Globus pallidus (tissue), 1 donor: ENCODE data around the gene COL6A1.

Source experiments
- DNase-seq: peaks from one replicate; pipeline ENCODE4 v3.0.0-alpha.2; 2015; ENCODE audit warnings: low spot score

COL6A1 gene

DNA sequence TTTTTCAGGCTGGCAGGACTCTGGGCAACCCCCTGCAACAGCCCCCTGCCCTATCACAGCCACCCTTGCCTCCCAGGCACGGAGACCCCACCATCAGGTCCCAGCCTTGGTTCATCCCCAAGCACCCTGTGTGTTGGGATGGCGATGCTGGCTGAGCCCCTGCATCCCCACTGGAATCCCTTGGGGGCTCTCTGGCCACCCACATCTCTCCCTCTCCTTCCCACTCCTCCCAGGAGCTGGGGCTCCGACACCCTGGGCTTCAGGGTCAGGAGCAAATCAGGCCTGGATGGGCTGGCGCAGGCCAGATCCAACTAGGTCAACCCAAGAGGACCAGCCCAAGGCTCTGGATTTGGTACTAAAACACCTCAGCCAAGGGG is 25.9 kb downstream of the COL6A1 start:
- DNase-seq: no peak

GRCh38 chr21:46008893-46009621 is 27.5 kb downstream of the COL6A1 start:
- DNase-seq: no peak

- DNase-seq: no peak
Measured at GRCh38 chr21:46009951-46010705, 28.6 kb downstream of the COL6A1 start.

- no peak for DNase-seq
Measured at GRCh38 chr21:46011267-46011967, 29.8 kb downstream of the COL6A1 start.

DNA sequence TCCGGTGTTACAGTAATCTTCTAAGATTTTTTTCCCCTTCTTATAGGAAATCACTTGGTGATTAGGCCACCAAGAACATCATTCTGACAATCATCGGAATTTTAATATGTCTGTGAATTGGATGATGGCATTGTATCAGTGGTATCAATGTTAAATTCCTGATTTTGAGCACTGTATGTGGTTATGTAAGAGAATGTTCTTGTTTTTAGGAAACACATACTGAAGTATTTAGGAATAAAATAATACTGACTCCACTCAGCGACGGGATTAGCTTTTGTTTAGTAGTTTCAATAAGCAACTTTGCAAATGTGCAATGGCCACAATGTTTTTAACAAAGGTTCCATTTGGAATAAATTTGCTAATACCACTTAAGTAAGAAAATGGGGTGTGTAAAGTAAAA is 30.6 kb downstream of the COL6A1 start:
- no peak for DNase-seq

GRCh38 chr21:46014828-46015227 is 33.3 kb downstream of the COL6A1 start:
- DNase-seq: no peak

DNA sequence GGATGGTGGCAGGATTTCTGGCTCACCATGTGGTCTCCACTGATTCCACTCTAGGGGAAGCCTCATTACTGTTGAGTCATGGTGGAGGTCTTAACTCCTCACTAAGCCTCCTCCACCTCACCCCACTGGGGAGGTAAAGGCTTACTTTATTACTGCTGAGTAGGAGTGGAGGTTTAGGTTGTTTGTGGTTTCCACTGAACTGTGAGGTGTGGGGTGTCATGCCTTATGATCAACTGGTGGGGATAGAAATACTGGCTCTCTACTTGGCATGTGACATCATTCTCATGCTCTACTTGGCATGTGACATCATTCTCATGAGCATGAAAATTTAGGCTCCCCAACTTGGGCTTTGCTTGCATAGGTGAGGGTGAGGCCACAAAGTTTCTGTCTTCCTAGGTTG is 35.6 kb downstream of the COL6A1 start:
- DNase-seq: no peak

DNA sequence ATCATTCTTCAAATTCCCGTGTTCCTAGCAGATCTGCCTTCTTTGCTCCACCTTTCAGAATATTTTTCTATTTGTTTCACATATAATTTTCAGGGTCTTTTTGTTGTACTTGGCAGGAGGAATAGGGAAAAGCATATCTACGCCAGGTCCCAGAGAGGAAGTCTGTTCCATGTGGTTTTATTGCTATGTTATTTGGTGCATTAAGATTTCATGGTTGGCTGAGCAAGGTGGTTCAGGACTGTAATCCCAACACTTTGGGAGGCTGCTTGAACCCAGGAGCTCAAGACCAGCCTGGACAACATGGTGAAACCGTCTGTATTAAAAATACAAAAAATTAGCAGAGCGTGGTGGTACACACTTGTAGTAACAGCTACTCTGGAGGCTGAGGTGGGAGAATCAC is 36.1 kb downstream of the COL6A1 start:
- no peak for DNase-seq

DNA sequence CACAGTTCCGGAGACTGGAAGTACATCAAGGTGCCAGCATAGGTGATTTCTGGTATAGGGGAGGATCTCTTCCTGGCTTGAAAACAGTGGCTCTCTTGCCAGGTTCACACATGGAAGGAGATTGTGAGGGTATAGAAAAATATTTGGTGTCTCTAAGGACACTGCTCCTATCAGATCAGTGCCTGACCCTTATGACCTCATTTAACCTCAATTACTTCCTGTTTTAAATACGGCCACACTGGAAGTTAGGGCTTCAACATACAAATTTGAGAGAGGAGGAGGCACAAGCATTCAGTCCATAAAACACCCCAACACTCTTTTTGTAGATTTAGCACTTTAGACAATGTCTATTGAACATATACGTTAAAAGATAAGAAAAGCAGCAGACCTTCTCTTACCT is 37.0 kb downstream of the COL6A1 start:
- DNase-seq: no peak

DNA sequence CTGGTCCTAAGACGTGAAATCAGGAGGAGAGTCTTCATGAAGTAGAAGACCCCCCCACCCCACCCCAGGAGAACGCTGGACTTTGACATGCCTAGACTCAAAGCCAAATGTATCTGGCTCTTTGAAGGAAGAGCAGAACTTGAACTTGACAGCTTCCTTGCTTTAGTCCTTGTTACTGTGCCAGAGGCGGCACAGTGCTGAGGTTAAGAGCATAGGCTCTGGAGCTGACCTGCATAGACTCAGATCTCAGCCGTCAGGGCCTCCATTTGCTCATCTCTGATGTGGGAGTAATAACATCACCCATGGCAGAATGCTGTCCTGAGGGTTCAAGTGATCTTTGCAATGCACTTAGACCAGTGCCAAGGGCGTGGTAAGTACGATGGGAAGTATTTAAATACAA is 39.0 kb downstream of the COL6A1 start:
- no peak for DNase-seq

DNA sequence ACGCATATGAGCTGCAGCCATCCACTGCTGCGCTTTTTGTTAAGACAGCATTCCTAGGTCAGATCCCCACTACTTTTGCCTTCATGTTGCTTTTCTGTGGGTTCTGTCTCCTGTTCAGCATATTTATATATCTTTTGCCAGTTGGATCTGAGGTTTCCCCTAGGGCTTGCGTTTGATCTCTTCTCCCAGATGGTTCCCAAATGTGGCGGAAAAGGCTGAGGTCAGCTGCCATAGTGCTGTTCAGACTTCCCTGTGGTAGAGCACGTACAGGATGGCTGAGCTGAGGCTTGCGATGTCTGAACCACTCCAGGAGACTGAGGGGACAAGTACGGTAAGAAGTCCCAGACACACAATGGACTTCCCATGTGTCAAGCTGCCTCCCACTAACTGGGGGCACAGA is 39.8 kb downstream of the COL6A1 start:
- no peak for DNase-seq

GRCh38 chr21:46021978-46022544 is 40.5 kb downstream of the COL6A1 start:
- DNase-seq: no peak

DNA sequence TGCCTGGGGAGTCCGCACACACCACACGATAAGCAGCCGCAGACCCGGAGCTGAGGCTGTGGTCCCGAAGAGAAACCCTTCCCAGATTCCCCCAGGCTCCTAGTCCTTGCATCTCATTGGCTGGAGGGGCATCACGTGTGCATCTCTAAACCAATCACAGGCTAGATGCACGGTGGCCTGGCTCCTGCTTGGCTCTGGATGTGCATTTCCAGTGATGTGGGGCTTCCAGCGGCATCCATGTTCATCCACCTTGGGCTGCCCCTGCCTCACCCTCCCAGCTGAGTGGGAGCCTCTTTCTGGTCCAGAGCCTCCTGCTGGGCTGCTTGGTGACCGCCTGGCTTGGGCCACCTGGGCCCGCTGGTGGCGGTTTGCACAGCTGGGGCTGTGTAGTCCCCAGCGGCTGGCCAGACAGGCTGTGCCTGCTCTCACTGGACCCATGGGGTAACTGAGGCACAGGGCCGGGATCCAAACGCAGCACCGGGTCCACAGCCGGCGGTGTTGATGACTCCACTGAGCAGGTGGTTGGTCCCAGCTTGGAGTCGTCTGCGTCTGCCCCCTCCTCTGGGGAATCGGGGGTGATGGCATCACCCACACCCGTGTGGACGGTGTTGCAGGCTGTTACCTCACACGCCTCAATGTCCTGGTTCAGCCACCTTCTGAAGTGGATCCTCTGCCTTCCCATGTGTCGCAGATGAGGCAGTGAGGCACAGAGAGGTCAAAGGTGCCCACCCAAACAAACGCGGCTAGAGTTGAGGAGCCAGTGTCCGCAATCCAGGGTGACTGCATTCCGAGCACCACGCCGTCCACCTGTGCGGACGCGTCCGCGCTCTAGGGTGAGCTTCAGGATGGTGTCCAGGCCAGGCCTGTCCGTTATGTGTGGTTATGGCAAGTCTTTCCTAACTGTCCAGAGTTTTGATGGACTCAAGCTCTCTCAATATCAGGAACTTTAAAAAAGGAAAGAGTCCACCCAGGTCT is 41.3 kb downstream of the COL6A1 start:
- DNase-seq: no peak

DNA sequence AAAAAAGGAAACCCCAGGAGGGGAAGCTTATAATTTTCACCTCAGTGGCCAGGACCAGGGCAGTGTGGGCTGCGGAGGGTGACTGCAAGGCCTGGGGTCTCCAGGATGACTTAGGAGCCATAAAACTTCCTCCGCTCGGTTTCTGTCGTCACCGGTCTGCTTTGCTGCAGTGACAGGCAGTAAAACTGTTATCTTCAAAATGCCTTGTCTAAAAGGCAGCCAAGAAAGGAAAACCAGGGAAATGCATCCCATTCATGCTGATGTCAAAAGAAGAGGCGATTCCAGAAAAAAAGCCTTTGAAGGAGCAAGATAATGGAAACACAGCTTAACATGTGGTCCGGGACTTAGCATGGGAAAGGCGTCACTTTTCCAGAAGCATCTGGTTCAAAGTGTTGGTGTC is 42.0 kb downstream of the COL6A1 start:
- no peak for DNase-seq

- DNase-seq: no peak
Measured at GRCh38 chr21:46024141-46024540, 42.6 kb downstream of the COL6A1 start.

DNA sequence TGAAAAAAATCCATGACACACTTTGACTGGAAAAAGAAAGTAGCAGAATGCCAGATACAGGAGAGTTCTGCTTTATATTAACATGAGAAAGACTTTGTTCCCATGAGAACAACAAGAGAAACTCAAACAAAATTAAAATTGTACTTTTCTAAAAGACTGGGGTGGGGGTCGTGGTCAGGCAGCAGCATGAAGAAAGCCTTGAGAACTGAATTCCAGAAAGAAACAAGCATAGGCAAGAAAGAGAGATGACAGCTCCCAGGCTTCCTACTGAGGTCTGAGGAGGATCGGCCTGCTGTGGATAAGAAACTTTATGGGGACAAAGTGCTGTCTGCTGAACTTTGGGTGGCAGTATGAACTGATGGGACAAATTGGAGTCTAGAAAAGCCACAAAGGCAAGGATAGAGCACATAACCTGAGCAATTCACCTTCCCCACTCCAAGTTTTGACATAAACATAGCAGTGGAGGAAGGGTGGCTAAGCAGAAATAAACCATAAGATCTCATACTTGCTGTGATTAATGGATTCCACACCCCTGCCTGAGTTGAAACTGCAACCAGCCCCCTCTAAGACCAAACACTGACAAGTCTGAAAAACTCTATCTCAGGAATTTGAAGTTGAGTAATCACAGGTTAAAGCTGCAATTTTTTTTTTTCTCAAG is 43.7 kb downstream of the COL6A1 start:
- DNase-seq: no peak

DNA sequence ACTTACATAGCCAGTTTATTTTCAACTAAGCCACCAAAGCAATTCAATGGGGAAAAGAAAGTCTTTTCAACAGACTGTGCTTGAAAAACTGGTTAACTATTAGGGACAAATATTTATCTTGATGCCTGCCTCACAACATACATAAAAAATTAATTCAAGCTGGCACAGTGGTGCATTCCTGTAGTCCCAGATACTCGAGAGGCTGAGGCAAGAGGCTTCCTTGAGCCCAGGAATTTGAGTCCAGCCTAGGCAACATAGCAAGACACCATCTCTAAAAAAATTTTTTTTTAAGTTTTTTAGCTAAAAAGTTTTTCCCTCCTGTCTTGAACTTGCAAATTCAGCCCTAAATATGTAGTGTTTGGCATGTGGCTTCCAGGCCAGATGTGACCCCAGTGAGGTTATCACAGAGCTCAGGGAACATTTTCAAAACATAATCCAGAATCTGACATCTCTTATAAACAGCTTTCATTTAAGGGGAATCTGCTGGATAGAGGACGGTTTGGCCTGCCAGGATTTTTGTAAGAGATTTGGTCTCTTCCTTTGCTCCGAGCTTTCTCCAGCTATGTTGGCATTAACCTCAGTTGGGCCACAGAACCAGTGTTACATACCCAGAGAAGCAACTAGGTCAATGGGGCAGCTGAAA is 46.4 kb downstream of the COL6A1 start:
- no peak for DNase-seq

DNA sequence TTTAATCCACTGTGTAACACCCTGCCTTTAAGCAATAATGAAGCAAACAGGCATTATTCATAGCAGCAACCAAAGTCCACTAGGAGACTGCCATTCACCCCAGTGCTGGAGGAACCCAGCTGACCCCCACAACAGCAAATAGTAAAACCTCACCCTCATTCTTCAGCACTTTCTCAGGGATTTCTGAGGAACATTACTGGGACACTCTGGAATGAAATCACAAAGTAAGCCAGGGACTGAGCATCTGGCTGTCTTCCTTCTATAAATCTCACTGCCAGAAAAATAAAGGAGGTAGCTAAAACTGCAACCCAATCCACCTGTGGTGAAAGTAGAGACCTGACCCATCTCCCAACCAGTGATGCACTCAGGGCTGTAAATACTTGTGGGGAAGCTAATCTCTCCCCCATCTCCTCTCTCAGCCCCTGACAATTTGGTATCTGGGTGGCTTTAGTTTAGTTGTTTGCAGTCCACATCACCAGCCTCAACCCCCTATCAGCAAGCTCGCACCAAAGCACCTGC is 47.1 kb downstream of the COL6A1 start:
- DNase-seq: no peak

DNA sequence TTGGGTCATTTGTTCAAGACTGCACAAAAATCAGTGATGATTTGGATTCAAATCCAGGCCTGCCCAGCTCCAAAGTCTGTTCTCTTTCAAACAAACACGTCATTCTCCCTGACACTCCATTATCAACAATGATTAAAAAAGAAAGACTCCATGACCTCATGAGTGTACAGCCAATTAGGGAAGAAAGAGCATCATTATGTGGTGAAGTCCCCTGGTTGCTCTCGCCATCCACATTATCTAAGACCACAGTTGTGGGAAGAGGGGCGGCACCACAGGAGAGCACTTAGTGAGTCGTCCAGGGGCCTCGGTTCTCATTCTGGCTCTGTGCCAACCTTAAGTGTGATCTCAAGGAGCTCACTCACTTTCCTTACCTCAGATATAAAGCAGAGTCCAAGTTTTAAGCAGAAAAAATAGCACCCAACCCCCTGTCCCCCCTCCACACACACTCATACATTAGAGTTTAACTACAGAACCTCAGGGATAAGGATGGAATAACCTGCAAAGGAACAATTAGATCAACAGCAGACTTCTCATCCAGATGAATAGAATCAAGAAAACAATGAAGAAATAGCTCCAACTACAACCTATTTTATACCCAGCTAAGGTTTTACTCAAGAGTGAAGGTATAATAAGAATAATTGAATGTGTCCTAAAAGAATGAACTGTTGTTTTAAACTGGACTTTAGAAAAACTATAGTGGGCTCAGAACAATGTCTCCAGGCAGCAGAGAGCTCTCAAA is 47.8 kb downstream of the COL6A1 start:
- DNase-seq: no peak

GRCh38 chr21:46031484-46031883 is 49.9 kb downstream of the COL6A1 start:
- DNase-seq: no peak
